ENCODE measurements around the gene APOB. TPM values are rescaled to one million over a fixed set of nuclear protein-coding genes. Genes with fewer than 3 reads are reported as not detected.
A peak's percentile ranks its signal among the peaks of the same experiment; 100 is the strongest.

APOB gene
- total and polyA plus RNA-seq, 9 donors: 0.13 to 4.8 (median 1.3) TPM

DNA sequence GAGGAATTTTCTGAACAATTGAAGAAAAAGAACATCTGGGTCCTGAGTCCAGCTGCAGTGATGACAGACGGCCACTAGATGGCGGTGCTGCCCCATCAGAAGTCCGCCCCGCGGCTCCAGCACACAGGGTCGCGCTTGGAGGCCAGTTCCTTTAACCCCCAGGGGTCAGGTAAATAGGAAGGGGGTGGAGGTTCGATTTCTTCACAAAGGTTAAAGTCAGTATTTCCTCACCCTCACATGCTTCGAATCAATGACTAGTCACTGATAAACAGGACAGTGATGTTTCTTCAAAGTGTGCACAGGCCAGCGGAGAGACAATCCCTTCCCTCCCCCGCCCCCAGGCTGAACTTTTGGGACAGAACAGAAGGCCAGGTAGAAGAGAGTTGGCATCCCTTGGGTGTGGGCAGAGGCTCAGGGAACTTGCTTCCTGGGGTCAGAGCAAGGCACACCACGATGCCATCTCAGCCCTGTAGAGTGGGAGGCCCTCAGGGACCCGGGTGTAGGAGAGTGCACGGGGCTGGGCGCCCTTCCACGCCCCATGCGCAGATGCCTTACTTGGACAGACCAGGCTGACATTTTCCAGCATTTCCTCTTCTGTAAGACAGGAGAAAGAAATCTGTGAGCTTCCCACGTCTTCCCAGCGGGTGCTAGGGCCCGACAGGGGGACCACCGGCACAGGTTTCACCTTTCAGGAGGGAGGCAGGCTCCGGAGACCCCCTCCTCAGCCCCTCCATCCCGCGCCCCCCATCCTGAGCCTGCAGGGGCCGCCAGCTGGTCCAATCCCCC lies 722 bp downstream of the APOB start:
- Histone ChIP-seq H3K4me1 (ENCODE audit: insufficient read depth) (peaks cover 9% of the 10 kb centered on the region), H3K36me3 (no peaks in the 10 kb centered on the region), H3K4me3 (no peak overlapping the region), H3K27me3 (no peaks in the 10 kb centered on the region), H3K9me3 (no peaks in the 10 kb centered on the region), H3K27ac (peak overlapping the region in 1 of 2 donors; percentile 8)
- 27 to 30% (median 27%) methylated on average over 25 of the region's 25 CpGs for WGBS, 3 donors
- peak; percentile 52 to 84 (median 66) for DNase-seq
- TF ChIP-seq EP300 (IDR thresholded peaks at IDR 0.05) (no peak), POLR2A (IDR thresholded peaks at IDR 0.05) (no peak), CTCF (IDR thresholded peaks at IDR 0.05) (peak; percentile 77 to 96 (median 89))
- intact Hi-C loops (cut with DNase I): loop anchor here in 3 of 4 donors (5.0 to 10.0 kb wide), 3 partner anchors 122 to 274 kb away; no protein-coding TSS in a partner anchor

- no peak for DNase-seq
- no peaks in the 10 kb centered on the region for H3K9me3 ChIP-seq
- WGBS, 3 donors: 15 to 18% (median 17%) methylated on average over 5 of the region's 5 CpGs
- H3K36me3 ChIP-seq: no peaks in the 10 kb centered on the region
- peaks cover 9% of the 10 kb centered on the region for H3K4me1 ChIP-seq (ENCODE audit: insufficient read depth)
- no peak overlapping the region for H3K27ac ChIP-seq
- intact Hi-C loops (cut with DNase I): loop anchor here in 3 of 4 donors (5.0 to 10.0 kb wide), 3 partner anchors 122 to 275 kb away; no protein-coding TSS in a partner anchor
- TF ChIP-seq EP300 (IDR thresholded peaks at IDR 0.05) (no peak), POLR2A (IDR thresholded peaks at IDR 0.05) (no peak), CTCF (IDR thresholded peaks at IDR 0.05) (no peak)
- H3K27me3 ChIP-seq: no peaks in the 10 kb centered on the region
- no peak overlapping the region for H3K4me3 ChIP-seq
Measured at GRCh38 chr2:21042708-21042957, 1.2 kb downstream of the APOB start.

GRCh38 chr2:21041943-21042707 lies 1.7 kb downstream of the APOB start:
- intact Hi-C loops (cut with DNase I): loop anchor here in 3 of 4 donors (5.0 to 10.0 kb wide), 3 partner anchors 123 to 275 kb away; no protein-coding TSS in a partner anchor
- Histone ChIP-seq H3K27ac (no peak overlapping the region), H3K9me3 (no peaks in the 10 kb centered on the region), H3K36me3 (no peaks in the 10 kb centered on the region), H3K4me3 (no peak overlapping the region), H3K4me1 (ENCODE audit: insufficient read depth) (peaks cover 5% of the 10 kb centered on the region), H3K27me3 (no peaks in the 10 kb centered on the region)
- DNase-seq: no peak
- 52 to 64% (median 57%) methylated on average over 16 of the region's 16 CpGs for WGBS, 3 donors
- no peak for TF ChIP-seq POLR2A (IDR thresholded peaks at IDR 0.05)
- TF ChIP-seq EP300 (IDR thresholded peaks at IDR 0.05): no peak
- no peak for TF ChIP-seq CTCF (IDR thresholded peaks at IDR 0.05)

DNA sequence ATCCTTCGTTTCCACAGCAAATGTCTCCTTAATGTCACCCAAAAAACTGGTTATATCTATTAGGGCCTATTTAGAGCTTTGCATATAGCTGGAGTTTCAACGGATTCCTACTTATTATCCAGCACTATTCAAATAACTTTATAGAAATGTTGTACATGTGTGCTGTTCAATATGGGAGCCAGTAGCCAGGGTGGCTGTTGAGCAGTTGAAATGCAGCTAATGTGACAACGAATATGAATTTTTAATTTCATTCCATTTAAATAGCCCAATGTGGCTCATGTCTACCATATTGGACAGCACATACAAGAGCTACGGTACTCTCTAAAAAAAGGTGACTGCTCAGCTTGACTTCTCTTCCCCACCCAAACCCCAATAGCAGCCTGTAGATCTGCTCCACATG lies 2.4 kb downstream of the APOB start:
- Histone ChIP-seq H3K4me3 (no peak overlapping the region), H3K27me3 (no peaks in the 10 kb centered on the region), H3K36me3 (no peaks in the 10 kb centered on the region), H3K4me1 (ENCODE audit: insufficient read depth) (peaks cover 4% of the 10 kb centered on the region), H3K27ac (no peak overlapping the region), H3K9me3 (no peaks in the 10 kb centered on the region)
- TF ChIP-seq POLR2A (IDR thresholded peaks at IDR 0.05) (no peak), EP300 (IDR thresholded peaks at IDR 0.05) (no peak), CTCF (IDR thresholded peaks at IDR 0.05) (no peak)
- 91 to 92% (median 92%) methylated on average over 4 of the region's 4 CpGs for WGBS, 3 donors
- no peak for DNase-seq
- intact Hi-C loops (cut with DNase I): loop anchor here in 3 of 4 donors (5.0 to 10.0 kb wide), 3 partner anchors 123 to 276 kb away; no protein-coding TSS in a partner anchor
